Trophoblast cell (in vitro differentiated cells and primary cell): ENCODE measurements around the gene TARS3.

ENCODE experiments used
- DNase-seq, 2 donors: peaks; one replicate each; pipeline ENCODE4 v3.0.0-alpha.2; 2016
- H2AFZ ChIP-seq: 2 replicates; pipeline ENCODE4 v1.6.1; 2013; ENCODE audit warnings: low read length, moderate library complexity, mild to moderate bottlenecking; ENCODE audit not compliant: insufficient read depth, poor library complexity
- H2AK5ac ChIP-seq: 2 replicates; pipeline ENCODE4 v1.6.1; 2013; ENCODE audit warnings: mild to moderate bottlenecking, low read length
- H2BK120ac ChIP-seq: 2 replicates; pipeline ENCODE4 v1.6.1; 2013; ENCODE audit warnings: low read length, mild to moderate bottlenecking, moderate library complexity; ENCODE audit not compliant: insufficient read depth, poor library complexity
- H2BK12ac ChIP-seq: 2 replicates; pipeline ENCODE4 v1.6.1; 2013; ENCODE audit warnings: mild to moderate bottlenecking, low read length, moderate library complexity
- H2BK5ac ChIP-seq: 2 replicates; pipeline ENCODE4 v1.6.1; 2013; ENCODE audit warnings: low read length, low read depth, moderate library complexity, mild to moderate bottlenecking; ENCODE audit not compliant: poor library complexity
- H3K14ac ChIP-seq: 2 replicates; pipeline ENCODE4 v1.6.1; 2013; ENCODE audit warnings: mild to moderate bottlenecking, low read length
- H3K18ac ChIP-seq: 2 replicates; pipeline ENCODE4 v1.6.1; 2013; ENCODE audit warnings: mild to moderate bottlenecking, low read length
- H3K23ac ChIP-seq: 2 replicates; pipeline ENCODE4 v1.6.1; 2013; ENCODE audit warnings: low read length
- H3K27ac ChIP-seq: 2 replicates; pipeline ENCODE4 v1.5.1; 2013; ENCODE audit warnings: low read depth, mild to moderate bottlenecking, inconsistent platforms, low read length, moderate library complexity
- H3K27me3 ChIP-seq: 2 replicates; pipeline ENCODE4 v1.6.1; 2013; ENCODE audit warnings: inconsistent platforms, mild to moderate bottlenecking, low read length, moderate library complexity; ENCODE audit not compliant: insufficient read depth
- H3K36me3 ChIP-seq, 2 experiments: 1 replicate in 1 of 2; 2 replicates in 1 of 2; pipeline ENCODE4 v1.6.1; 2013; ENCODE audit warnings: low read length in 2 of 2, mild to moderate bottlenecking in 2 of 2, moderate library complexity in 1 of 2; ENCODE audit not compliant: insufficient read depth in 2 of 2, control insufficient read depth in 1 of 2
- H3K4ac ChIP-seq: 2 replicates; pipeline ENCODE4 v1.6.1; 2013; ENCODE audit warnings: low read depth, mild to moderate bottlenecking, low read length, moderate library complexity
- H3K4me1 ChIP-seq, 2 experiments: 1 replicate in 1 of 2; 2 replicates in 1 of 2; pipeline ENCODE4 v1.6.1; 2013; ENCODE audit warnings: low read length in 2 of 2, mild to moderate bottlenecking in 2 of 2, moderate library complexity in 1 of 2; ENCODE audit not compliant: insufficient read depth in 2 of 2, control insufficient read depth in 1 of 2
- H3K4me2 ChIP-seq: 2 replicates; pipeline ENCODE4 v1.6.1; 2013; ENCODE audit warnings: inconsistent platforms, mild to moderate bottlenecking, low read length, moderate library complexity
- H3K4me3 ChIP-seq: 2 replicates; pipeline ENCODE4 v1.5.1; 2013; ENCODE audit warnings: mild to moderate bottlenecking, low read depth, low read length, inconsistent platforms
- H3K79me1 ChIP-seq: one replicate; pipeline ENCODE4 v1.6.1; 2013; ENCODE audit warnings: low read length
- H3K79me2 ChIP-seq: 2 replicates; pipeline ENCODE4 v1.6.1; 2013; ENCODE audit warnings: low read length, mild to moderate bottlenecking; ENCODE audit not compliant: control insufficient read depth, insufficient read depth, poor library complexity
- H3K9ac ChIP-seq: 2 replicates; pipeline ENCODE4 v1.6.1; 2013; ENCODE audit warnings: mild to moderate bottlenecking, low read length
- H3K9me3 ChIP-seq: 2 replicates; pipeline ENCODE4 v1.6.1; 2013; ENCODE audit warnings: low read depth, mild to moderate bottlenecking, control low read depth, inconsistent platforms, low read length; ENCODE audit not compliant: insufficient read depth
- H4K12ac ChIP-seq: 2 replicates; pipeline ENCODE4 v1.6.1; 2013; ENCODE audit warnings: low read depth, mild to moderate bottlenecking, low read length, moderate library complexity
- H4K8ac ChIP-seq: 2 replicates; pipeline ENCODE4 v1.6.1; 2013; ENCODE audit warnings: low read depth, mild to moderate bottlenecking, low read length, moderate library complexity
- H4K91ac ChIP-seq: one replicate; pipeline ENCODE4 v1.6.1; 2013; ENCODE audit warnings: low read depth, mild to moderate bottlenecking, low read length, moderate library complexity
- WGBS: extraction: QIAGEN DNeasy Blood & Tissue Kit; methylation state at CpG from one replicate; pipeline ENCODE4 v1.1.7; 2013; ENCODE audit warnings: missing lambda C conversion rate; ENCODE audit not compliant: insufficient read length, insufficient coverage; ENCODE audit errors: extremely low coverage; 5-methylcytosine and 5-hydroxymethylcytosine counted together

The TARS3 gene

GRCh38 chr15:101727186-101727585, 2.9 kb upstream of the TARS3 start:
- no peak overlapping the region for H3K14ac ChIP-seq
- no peak overlapping the region for H3K27ac ChIP-seq
- no peak overlapping the region for H3K23ac ChIP-seq
- no peak overlapping the region for H2AK5ac ChIP-seq
- H2BK12ac ChIP-seq = no peak overlapping the region
- peaks cover 0 to 6% of the 10 kb centered on the region in 2 experiments for H3K4me1 ChIP-seq
- H3K36me3 ChIP-seq = no peaks in the 10 kb centered on the region
- no peaks in the 10 kb centered on the region for H3K27me3 ChIP-seq
- H3K4me3 ChIP-seq = no peak overlapping the region
- no peak overlapping the region for H2AFZ ChIP-seq
- H3K18ac ChIP-seq = no peak overlapping the region
- peaks cover 6% of the 10 kb centered on the region for H3K79me2 ChIP-seq
- H3K4ac ChIP-seq = no peak overlapping the region
- H3K79me1 ChIP-seq = peaks cover 6% of the 10 kb centered on the region
- no peak overlapping the region for H4K91ac ChIP-seq
- H2BK120ac ChIP-seq = no peak overlapping the region
- no peak overlapping the region for H4K8ac ChIP-seq
- H3K4me2 ChIP-seq = no peak overlapping the region
- no peak for DNase-seq
- no peak overlapping the region for H3K9ac ChIP-seq
- no peaks in the 10 kb centered on the region for H3K9me3 ChIP-seq
- H4K12ac ChIP-seq = no peak overlapping the region
- WGBS = no CpG with 5 or more reads among the region's 1 CpG
- no peak overlapping the region for H2BK5ac ChIP-seq

GRCh38 chr15:101725073-101725472, 800 bp upstream of the TARS3 start:
- Histone ChIP-seq H3K4ac (no peak overlapping the region), H2BK120ac (no peak overlapping the region), H4K12ac (no peak overlapping the region), H3K4me1 (peaks cover 0 to 6% of the 10 kb centered on the region in 2 experiments), H3K4me3 (no peak overlapping the region), H4K91ac (no peak overlapping the region), H3K4me2 (no peak overlapping the region), H2BK12ac (no peak overlapping the region), H2AK5ac (no peak overlapping the region), H3K27ac (no peak overlapping the region), H3K23ac (no peak overlapping the region), H4K8ac (no peak overlapping the region), H2BK5ac (no peak overlapping the region), H3K18ac (no peak overlapping the region), H3K14ac (no peak overlapping the region), H2AFZ (no peak overlapping the region), H3K27me3 (no peaks in the 10 kb centered on the region), H3K9ac (no peak overlapping the region), H3K9me3 (no peaks in the 10 kb centered on the region), H3K79me1 (peaks cover 6% of the 10 kb centered on the region), H3K36me3 (peaks cover 5 to 8% of the 10 kb centered on the region in 2 experiments), H3K79me2 (peaks cover 6% of the 10 kb centered on the region)
- no CpG with 5 or more reads among the region's 2 CpGs for WGBS
- DNase-seq = no peak

- no peaks in the 10 kb centered on the region for H3K9me3 ChIP-seq
- no CpG with 5 or more reads among the region's 8 CpGs for whole genome bisulfite sequencing
- H2AFZ ChIP-seq = peak overlapping the region; percentile 54
These were observed 367 bp upstream of the TARS3 start for GRCh38 chr15:101724675-101725005.

GRCh38 chr15:101723171-101723873, 951 bp downstream of the TARS3 start:
- no peak overlapping the region for H3K4ac ChIP-seq
- H3K9ac ChIP-seq = no peak overlapping the region
- H2AK5ac ChIP-seq = no peak overlapping the region
- H3K23ac ChIP-seq = no peak overlapping the region
- H2AFZ ChIP-seq = peak overlapping the region; percentile 80
- no peak overlapping the region for H2BK12ac ChIP-seq
- H3K18ac ChIP-seq = peak overlapping the region; percentile 30
- peak overlapping the region; percentile 74 for H4K8ac ChIP-seq
- no peak overlapping the region for H2BK5ac ChIP-seq
- H3K79me1 ChIP-seq = peaks cover 6% of the 10 kb centered on the region
- peak overlapping the region; percentile 76 for H2BK120ac ChIP-seq
- no CpG with 5 or more reads among the region's 8 CpGs for WGBS
- no peak overlapping the region for H3K27ac ChIP-seq
- peak overlapping the region; percentile 94 for H3K4me3 ChIP-seq
- H3K14ac ChIP-seq = peak overlapping the region; percentile 95
- H4K12ac ChIP-seq = peak overlapping the region; percentile 73
- DNase-seq = no peak
- H3K36me3 ChIP-seq = peaks cover 8 to 12% of the 10 kb centered on the region in 2 experiments
- no peaks in the 10 kb centered on the region for H3K9me3 ChIP-seq
- no peak overlapping the region for H4K91ac ChIP-seq
- no peaks in the 10 kb centered on the region for H3K27me3 ChIP-seq
- peaks cover 0 to 6% of the 10 kb centered on the region in 2 experiments for H3K4me1 ChIP-seq
- H3K79me2 ChIP-seq = peaks cover 6% of the 10 kb centered on the region
- H3K4me2 ChIP-seq = peak overlapping the region; percentile 63

More at GRCh38 chr15:101724675-101725005, 367 bp upstream of the TARS3 start:
- Histone ChIP-seq H3K27me3 (no peaks in the 10 kb centered on the region), H3K4me3 (no peak overlapping the region), H3K9ac (no peak overlapping the region), H3K4ac (no peak overlapping the region), H3K79me1 (peaks cover 6% of the 10 kb centered on the region), H3K4me2 (peak overlapping the region; percentile 43), H3K23ac (no peak overlapping the region), H3K79me2 (peaks cover 6% of the 10 kb centered on the region), H2BK5ac (no peak overlapping the region), H3K18ac (no peak overlapping the region), H3K14ac (no peak overlapping the region), H2AK5ac (no peak overlapping the region), H2BK120ac (no peak overlapping the region), H2BK12ac (no peak overlapping the region), H4K91ac (no peak overlapping the region), H4K12ac (no peak overlapping the region), H3K27ac (no peak overlapping the region), H3K4me1 (peaks cover 0 to 6% of the 10 kb centered on the region in 2 experiments), H3K36me3 (peaks cover 5 to 8% of the 10 kb centered on the region in 2 experiments), H4K8ac (no peak overlapping the region)
- DNase-seq = no peak
